Neutrophil (primary cell): ENCODE results near the gene DAPK1.

Experiments
- H3K27ac ChIP-seq: fragments of 200-600 bp; sonication (generic); 2 replicates; pipeline ENCODE4 v1.5.1; 2016; ENCODE audit warnings: mild to moderate bottlenecking, moderate library complexity
- H3K27me3 ChIP-seq: fragments of 200-600 bp; sonication (generic); 2 replicates; pipeline ENCODE4 v1.6.0; 2016; ENCODE audit warnings: mild to moderate bottlenecking
- H3K36me3 ChIP-seq: fragments of 200-600 bp; sonication (generic); 2 replicates; pipeline ENCODE4 v1.5.1; 2017
- H3K4me1 ChIP-seq, 2 experiments: fragments of 200-600 bp in 1 of 2; sonication (generic) in 1 of 2; 1 replicate in 1 of 2; 2 replicates in 1 of 2; pipeline versions ENCODE4 v1.5.1 to v1.6.1; 2013 to 2016; ENCODE audit warnings: low read depth in 1 of 2, low read length in 1 of 2, mild to moderate bottlenecking in 1 of 2, moderate library complexity in 1 of 2; ENCODE audit not compliant: control insufficient read depth in 1 of 2, insufficient read depth in 1 of 2
- H3K4me3 ChIP-seq, 2 experiments: fragments of 200-600 bp in 1 of 2; sonication (generic) in 1 of 2; 1 replicate in 1 of 2; 2 replicates in 1 of 2; pipeline ENCODE4 v1.5.1; 2013 to 2016; ENCODE audit warnings: low read depth in 1 of 2, low read length in 1 of 2, mild to moderate bottlenecking in 1 of 2, moderate library complexity in 1 of 2
- H3K9me3 ChIP-seq: fragments of 200-600 bp; sonication (generic); 2 replicates; pipeline ENCODE4 v1.5.1; 2016
- TF ChIP-seq, protein P1 (sequence below): fragments of 200-600 bp; sonication (generic); IDR thresholded peaks from 2 replicates; pipeline ENCODE4 v1.5.1; 2016; ENCODE audit warnings: antibody characterized with exemption

The DAPK1 gene

GRCh38 chr9:87713988-87714330 is 216.3 kb downstream of the DAPK1 start:
- H3K9me3 ChIP-seq: no peaks in the 10 kb centered on the region
- no peak overlapping the region for H3K4me3 ChIP-seq
- TF ChIP-seq, protein P1, sequence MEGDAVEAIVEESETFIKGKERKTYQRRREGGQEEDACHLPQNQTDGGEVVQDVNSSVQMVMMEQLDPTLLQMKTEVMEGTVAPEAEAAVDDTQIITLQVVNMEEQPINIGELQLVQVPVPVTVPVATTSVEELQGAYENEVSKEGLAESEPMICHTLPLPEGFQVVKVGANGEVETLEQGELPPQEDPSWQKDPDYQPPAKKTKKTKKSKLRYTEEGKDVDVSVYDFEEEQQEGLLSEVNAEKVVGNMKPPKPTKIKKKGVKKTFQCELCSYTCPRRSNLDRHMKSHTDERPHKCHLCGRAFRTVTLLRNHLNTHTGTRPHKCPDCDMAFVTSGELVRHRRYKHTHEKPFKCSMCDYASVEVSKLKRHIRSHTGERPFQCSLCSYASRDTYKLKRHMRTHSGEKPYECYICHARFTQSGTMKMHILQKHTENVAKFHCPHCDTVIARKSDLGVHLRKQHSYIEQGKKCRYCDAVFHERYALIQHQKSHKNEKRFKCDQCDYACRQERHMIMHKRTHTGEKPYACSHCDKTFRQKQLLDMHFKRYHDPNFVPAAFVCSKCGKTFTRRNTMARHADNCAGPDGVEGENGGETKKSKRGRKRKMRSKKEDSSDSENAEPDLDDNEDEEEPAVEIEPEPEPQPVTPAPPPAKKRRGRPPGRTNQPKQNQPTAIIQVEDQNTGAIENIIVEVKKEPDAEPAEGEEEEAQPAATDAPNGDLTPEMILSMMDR: no peak
- H3K27ac ChIP-seq: no peak overlapping the region
- H3K27me3 ChIP-seq: no peaks in the 10 kb centered on the region
- no peaks in the 10 kb centered on the region for H3K36me3 ChIP-seq
- no peaks in the 10 kb centered on the region for H3K4me1 ChIP-seq

DNA sequence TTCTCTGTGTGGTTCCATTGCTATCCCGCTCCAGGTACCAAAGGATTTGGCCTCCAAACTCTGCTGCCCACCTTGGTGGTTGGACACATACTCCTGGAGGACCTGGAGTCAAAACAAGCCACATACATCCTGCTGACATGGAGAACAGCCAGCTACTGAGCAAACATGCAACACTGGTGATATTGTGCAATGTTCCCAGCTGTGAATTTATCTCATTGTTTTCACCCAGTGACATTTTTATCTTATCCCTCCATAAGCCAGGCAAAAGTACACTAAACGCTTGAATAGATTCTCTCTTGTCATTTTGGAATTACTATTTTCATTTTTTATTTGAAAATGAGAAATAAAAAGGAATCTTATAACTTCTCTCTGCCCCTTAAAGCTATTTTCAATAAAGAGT is 217.2 kb downstream of the DAPK1 start:
- Histone ChIP-seq H3K27ac (no peak overlapping the region), H3K27me3 (no peaks in the 10 kb centered on the region), H3K4me3 (no peak overlapping the region), H3K4me1 (no peaks in the 10 kb centered on the region), H3K36me3 (no peaks in the 10 kb centered on the region), H3K9me3 (no peaks in the 10 kb centered on the region)
- TF ChIP-seq, protein P1: no peak

DNA sequence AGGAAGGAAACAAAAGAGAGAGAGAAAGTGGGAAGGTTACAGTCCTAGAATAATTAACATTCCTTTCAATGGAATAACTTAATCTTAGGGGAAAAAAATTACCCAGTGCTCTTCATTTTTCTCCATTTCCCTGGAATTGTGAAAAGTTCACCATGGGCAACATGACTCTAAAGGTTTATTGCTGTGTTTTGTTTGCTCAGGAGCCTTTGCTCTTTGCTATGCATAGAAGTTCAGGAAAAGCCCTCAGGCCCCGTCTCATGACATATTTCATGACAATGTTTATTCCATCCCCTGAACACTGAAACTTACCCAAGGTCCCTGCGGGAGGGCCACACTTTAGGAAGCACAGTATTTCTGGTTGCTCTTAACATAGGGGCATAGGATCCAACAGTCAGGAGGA is 218.5 kb downstream of the DAPK1 start:
- no peak overlapping the region for H3K4me3 ChIP-seq
- TF ChIP-seq, protein P1: no peak
- H3K27ac ChIP-seq: no peak overlapping the region
- H3K27me3 ChIP-seq: no peaks in the 10 kb centered on the region
- no peaks in the 10 kb centered on the region for H3K36me3 ChIP-seq
- H3K9me3 ChIP-seq: no peaks in the 10 kb centered on the region
- no peaks in the 10 kb centered on the region for H3K4me1 ChIP-seq

- Histone ChIP-seq H3K36me3 (no peaks in the 10 kb centered on the region), H3K9me3 (no peaks in the 10 kb centered on the region), H3K27me3 (peaks cover 8% of the 10 kb centered on the region), H3K4me3 (no peak overlapping the region), H3K27ac (no peak overlapping the region), H3K4me1 (no peaks in the 10 kb centered on the region)
- TF ChIP-seq, protein P1: no peak
These were observed 219.8 kb downstream of the DAPK1 start for GRCh38 chr9:87717456-87717855.

DNA sequence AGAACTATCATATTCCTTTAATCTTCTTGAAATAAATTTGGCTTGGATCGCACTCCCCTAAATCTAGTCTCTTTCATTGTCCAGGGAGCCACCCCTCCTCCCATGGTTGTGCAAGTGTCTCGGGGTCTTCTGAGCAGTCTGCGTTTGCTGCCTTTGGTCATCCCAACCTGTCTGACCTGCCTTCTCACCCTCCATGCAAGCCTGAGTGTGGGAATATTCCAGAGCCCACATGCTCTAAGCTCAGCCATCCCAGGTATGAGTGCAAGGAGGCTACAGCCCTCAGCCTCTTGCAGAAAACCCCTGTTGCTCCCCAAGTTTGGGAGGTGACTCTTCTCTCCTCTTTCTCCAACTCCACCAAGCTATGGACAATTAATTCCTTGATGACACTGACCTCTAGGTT is 220.6 kb downstream of the DAPK1 start:
- Histone ChIP-seq H3K36me3 (no peaks in the 10 kb centered on the region), H3K4me3 (no peak overlapping the region), H3K27me3 (peaks cover 16% of the 10 kb centered on the region), H3K4me1 (no peaks in the 10 kb centered on the region), H3K9me3 (no peaks in the 10 kb centered on the region), H3K27ac (no peak overlapping the region)
- TF ChIP-seq, protein P1: no peak
